ENCODE results near the gene SRPK3.

The SRPK3 gene

DNA sequence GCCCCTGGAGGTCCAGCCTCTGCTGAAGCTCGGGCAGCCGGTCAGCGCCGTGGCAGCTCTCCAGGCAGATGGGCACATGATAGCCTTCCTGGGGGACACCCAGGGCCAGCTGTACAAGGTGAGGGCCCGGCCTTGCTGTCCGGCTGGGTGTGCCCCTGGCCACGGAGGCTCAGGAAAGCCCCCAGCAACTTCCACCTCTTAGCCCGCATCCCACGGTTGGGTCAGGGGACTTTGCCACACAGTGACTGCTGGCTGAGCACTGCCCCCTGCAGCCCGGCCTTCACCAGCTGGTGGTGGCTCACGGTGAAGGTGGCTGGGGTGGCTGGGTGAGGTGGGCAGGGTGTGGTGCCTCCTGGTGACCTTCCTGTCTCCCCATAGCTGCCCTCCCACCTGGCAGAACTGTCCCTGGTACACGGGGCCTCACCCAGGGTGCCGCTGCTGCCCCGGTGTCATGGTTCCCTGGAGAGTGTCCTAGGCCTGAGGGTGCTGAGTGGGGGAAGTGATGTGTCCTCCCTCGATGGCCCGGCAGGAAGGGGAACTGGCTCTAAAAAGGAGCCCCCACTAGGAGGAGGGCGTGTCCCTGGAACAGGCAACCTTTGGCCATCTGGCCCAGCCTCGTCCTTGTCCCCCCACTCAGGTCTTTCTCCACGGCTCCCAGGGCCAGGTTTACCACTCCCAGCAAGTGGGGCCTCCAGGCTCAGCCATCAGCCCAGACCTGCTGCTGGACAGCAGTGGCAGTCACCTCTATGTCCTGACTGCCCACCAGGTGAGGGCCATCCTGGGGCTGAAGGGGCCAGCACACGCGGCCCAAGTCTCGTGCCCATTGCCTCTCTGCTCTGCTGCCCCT, 12.3 kb upstream of the SRPK3 start:
- DNase-seq (ENCODE audit: low spot score) (no peak), ATAC-seq (ENCODE audit: low read depth) (no peak)
- H3K9me3 ChIP-seq (ENCODE audit: severe bottlenecking): no peaks in the 10 kb centered on the region

GRCh38 chrX:153769158-153769864, 11.5 kb upstream of the SRPK3 start:
- DNase-seq (ENCODE audit: low spot score) (peak; percentile 41), ATAC-seq (ENCODE audit: low read depth) (no peak)
- TF ChIP-seq CTCF (IDR thresholded peaks at IDR 0.05; ENCODE audit: poor library complexity, severe bottlenecking): no peak
- Histone ChIP-seq H3K4me1 (ENCODE audit: insufficient read depth, poor library complexity, severe bottlenecking) (no peaks in the 10 kb centered on the region), H3K36me3 (ENCODE audit: low read depth) (no peaks in the 10 kb centered on the region), H3K4me3 (ENCODE audit: severe bottlenecking) (no peak overlapping the region), H3K27me3 (ENCODE audit: insufficient read depth, poor library complexity, severe bottlenecking) (no peaks in the 10 kb centered on the region), H3K27ac (ENCODE audit: poor library complexity, severe bottlenecking) (no peak overlapping the region), H3K9me3 (ENCODE audit: severe bottlenecking) (no peaks in the 10 kb centered on the region)

More for the DNA sequence above, 12.3 kb upstream of the SRPK3 start:
- Histone ChIP-seq H3K27ac (ENCODE audit: poor library complexity, severe bottlenecking) (no peak overlapping the region), H3K4me3 (ENCODE audit: severe bottlenecking) (no peak overlapping the region), H3K36me3 (ENCODE audit: low read depth) (no peaks in the 10 kb centered on the region), H3K27me3 (ENCODE audit: insufficient read depth, poor library complexity, severe bottlenecking) (no peaks in the 10 kb centered on the region), H3K4me1 (ENCODE audit: insufficient read depth, poor library complexity, severe bottlenecking) (no peaks in the 10 kb centered on the region)
- TF ChIP-seq CTCF (IDR thresholded peaks at IDR 0.05; ENCODE audit: poor library complexity, severe bottlenecking): no peak

GRCh38 chrX:153769865-153770600, 10.8 kb upstream of the SRPK3 start:
- Histone ChIP-seq H3K27me3 (ENCODE audit: insufficient read depth, poor library complexity, severe bottlenecking) (no peaks in the 10 kb centered on the region), H3K4me3 (ENCODE audit: severe bottlenecking) (no peak overlapping the region), H3K36me3 (ENCODE audit: low read depth) (no peaks in the 10 kb centered on the region), H3K9me3 (ENCODE audit: severe bottlenecking) (no peaks in the 10 kb centered on the region), H3K27ac (ENCODE audit: poor library complexity, severe bottlenecking) (no peak overlapping the region), H3K4me1 (ENCODE audit: insufficient read depth, poor library complexity, severe bottlenecking) (no peaks in the 10 kb centered on the region)
- ATAC-seq (ENCODE audit: low read depth) (no peak), DNase-seq (ENCODE audit: low spot score) (peak; percentile 33)
- no peak for TF ChIP-seq CTCF (IDR thresholded peaks at IDR 0.05; ENCODE audit: poor library complexity, severe bottlenecking)

DNA sequence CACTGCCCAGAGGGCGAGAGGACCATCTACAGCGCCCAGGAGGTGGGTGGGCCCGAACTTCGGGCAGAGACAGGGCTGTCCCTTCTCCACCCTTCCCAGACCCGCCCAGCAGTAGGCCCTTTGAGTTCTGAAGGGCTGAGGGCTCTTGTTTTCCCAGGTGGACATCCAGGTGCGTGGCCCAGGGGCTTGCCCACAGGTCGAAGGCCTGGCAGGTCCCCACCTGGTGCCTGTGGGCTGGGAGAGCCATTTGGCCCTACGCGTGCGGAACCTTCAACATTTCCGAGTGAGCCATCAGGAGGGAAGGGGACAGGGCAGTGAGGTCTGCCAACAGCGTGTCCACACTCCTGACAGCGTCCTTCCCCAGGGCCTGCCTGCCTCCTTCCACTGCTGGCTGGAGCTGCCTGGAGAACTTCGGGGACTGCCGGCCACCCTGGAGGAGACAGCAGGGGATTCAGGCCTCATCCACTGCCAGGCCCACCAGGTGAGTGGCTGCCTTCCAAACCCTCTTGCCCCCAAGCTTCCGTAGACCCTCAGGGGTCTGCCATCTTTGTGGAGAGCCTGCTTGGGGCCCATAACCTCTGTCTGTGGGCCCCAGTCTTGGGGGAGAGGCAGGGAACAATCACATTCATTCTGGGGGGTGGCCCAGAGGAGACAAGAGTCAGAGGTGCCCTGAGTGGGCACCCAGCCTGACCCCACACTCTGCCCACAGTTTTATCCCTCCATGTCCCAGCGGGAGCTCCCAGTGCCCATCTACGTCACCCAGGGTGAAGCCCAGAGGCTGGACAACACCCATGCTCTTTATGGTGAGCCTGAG, 10.0 kb upstream of the SRPK3 start:
- DNase-seq (ENCODE audit: low spot score) (no peak), ATAC-seq (ENCODE audit: low read depth) (no peak)
- Histone ChIP-seq H3K4me3 (ENCODE audit: severe bottlenecking) (no peak overlapping the region), H3K36me3 (ENCODE audit: low read depth) (no peaks in the 10 kb centered on the region), H3K9me3 (ENCODE audit: severe bottlenecking) (no peaks in the 10 kb centered on the region), H3K4me1 (ENCODE audit: insufficient read depth, poor library complexity, severe bottlenecking) (no peaks in the 10 kb centered on the region), H3K27ac (ENCODE audit: poor library complexity, severe bottlenecking) (no peak overlapping the region), H3K27me3 (ENCODE audit: insufficient read depth, poor library complexity, severe bottlenecking) (no peaks in the 10 kb centered on the region)
- no peak for TF ChIP-seq CTCF (IDR thresholded peaks at IDR 0.05; ENCODE audit: poor library complexity, severe bottlenecking)

All from RWPE2 (cell line).